Mucosa of descending colon (tissue), 3 donors: ENCODE data around the gene PVRIG. TPM values are rescaled to one million over a fixed set of nuclear protein-coding genes. Genes with fewer than 3 reads are reported as not detected.
"Not testable (repeated sequence)": the region's sequence is repeated elsewhere in the genome, so short reads cannot be mapped to it uniquely, and the experiment has no call there.

Experiments
- ATAC-seq: fragments of 200-7000 bp; cut with Tn5 transposase; one replicate; pipeline ENCODE4 v1.9.1; 2020; ENCODE audit warnings: mild to moderate bottlenecking, moderate library complexity
- DNase-seq, 3 donors: peaks; one replicate each; pipeline ENCODE4 v3.0.0-alpha.2; 2020
- H3K36me3 ChIP-seq: fragments of 200-600 bp; one replicate; pipeline ENCODE4 v1.8.0; 2021; ENCODE audit warnings: low read depth, mild to moderate bottlenecking
- H3K4me1 ChIP-seq: fragments of 200-600 bp; one replicate; pipeline ENCODE4 v1.8.0; 2021; ENCODE audit warnings: low read depth, mild to moderate bottlenecking
- H3K4me3 ChIP-seq: fragments of 200-600 bp; one replicate; pipeline ENCODE4 v1.8.0; 2021; ENCODE audit warnings: mild to moderate bottlenecking
- H3K9me3 ChIP-seq: fragments of 200-600 bp; one replicate; pipeline ENCODE4 v1.8.0; 2021; ENCODE audit warnings: mild to moderate bottlenecking
- intact Hi-C, 2 donors: fragments of 100-400 bp; cut with DNase I in 1 of 2; cut with micrococcal nuclease in 1 of 2; formaldehyde crosslinking; loops; one replicate each; pipeline versions ENCODE4 v1.11.0 to v1.11.1; 2022; cut with DNase I, micrococcal nuclease
- total RNA-seq, 3 donors: library from RNA; stranded (reverse); fragmentation: NEBNext Ultra II Directional in 2 of 3; extraction: Animal tissue kit (Norgen Biotek cat#: 25700) in 2 of 3; gene quantifications; one replicate each; pipeline versions ENCODE4 v1.2.1 to v1.2.4, GENCODE V29; 2021 to 2023
- TF ChIP-seq, protein P1 (sequence below): fragments of 200-600 bp; IDR thresholded peaks from one replicate; pipeline ENCODE4 v1.8.0; 2022; ENCODE audit warnings: antibody characterized with exemption, mild to moderate bottlenecking
- donor health status: DM: no; HTN: no; CAD: no; lungs with moderate emphysema.
- donor health status: DM: no; HTN: no; CAD: no.
- donor health status: DM: no; HTN: yes; CAD: no.

Gene PVRIG
- total RNA-seq, 3 donors from 2014 or later = 0.76 to 1.4 TPM; not detected in 1

DNA sequence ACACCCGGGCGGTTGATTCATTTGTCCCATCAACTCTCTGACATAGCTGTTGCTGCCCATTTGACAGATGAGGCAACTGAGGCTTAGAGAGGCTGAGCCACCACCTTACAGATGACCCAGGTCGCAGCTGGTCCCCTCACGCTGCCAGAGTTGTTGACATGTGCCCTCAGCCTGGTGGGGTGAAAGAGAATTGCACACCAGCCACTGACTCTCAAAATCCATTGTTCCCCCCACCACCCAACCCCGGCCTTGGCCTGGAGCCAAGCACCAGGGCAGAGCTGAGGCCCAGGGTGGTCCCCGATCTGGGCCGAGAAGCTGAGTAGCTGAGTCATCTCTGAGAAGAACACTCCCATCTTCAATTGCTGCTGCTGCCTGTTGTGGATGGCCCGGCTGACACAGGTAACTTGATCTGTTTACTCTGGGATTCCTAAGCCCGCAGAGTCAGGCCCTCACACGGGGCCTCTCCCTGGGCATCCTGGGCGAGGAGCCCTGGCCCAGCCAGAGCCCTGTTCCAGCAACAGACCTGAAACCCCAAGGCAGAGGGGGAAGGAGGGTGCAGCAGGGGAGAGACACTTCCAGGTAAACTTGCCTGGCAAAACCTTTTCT lies 27.5 kb downstream of the PVRIG start:
- H3K4me3 ChIP-seq = no peak overlapping the region
- no peak for DNase-seq
- H3K36me3 ChIP-seq = no peaks in the 10 kb centered on the region
- ATAC-seq = peak; percentile 75
- TF ChIP-seq, protein P1, sequence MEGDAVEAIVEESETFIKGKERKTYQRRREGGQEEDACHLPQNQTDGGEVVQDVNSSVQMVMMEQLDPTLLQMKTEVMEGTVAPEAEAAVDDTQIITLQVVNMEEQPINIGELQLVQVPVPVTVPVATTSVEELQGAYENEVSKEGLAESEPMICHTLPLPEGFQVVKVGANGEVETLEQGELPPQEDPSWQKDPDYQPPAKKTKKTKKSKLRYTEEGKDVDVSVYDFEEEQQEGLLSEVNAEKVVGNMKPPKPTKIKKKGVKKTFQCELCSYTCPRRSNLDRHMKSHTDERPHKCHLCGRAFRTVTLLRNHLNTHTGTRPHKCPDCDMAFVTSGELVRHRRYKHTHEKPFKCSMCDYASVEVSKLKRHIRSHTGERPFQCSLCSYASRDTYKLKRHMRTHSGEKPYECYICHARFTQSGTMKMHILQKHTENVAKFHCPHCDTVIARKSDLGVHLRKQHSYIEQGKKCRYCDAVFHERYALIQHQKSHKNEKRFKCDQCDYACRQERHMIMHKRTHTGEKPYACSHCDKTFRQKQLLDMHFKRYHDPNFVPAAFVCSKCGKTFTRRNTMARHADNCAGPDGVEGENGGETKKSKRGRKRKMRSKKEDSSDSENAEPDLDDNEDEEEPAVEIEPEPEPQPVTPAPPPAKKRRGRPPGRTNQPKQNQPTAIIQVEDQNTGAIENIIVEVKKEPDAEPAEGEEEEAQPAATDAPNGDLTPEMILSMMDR = no peak
- no peaks in the 10 kb centered on the region for H3K4me1 ChIP-seq
- no peaks in the 10 kb centered on the region for H3K9me3 ChIP-seq
- intact Hi-C loops = no loop called here

DNA sequence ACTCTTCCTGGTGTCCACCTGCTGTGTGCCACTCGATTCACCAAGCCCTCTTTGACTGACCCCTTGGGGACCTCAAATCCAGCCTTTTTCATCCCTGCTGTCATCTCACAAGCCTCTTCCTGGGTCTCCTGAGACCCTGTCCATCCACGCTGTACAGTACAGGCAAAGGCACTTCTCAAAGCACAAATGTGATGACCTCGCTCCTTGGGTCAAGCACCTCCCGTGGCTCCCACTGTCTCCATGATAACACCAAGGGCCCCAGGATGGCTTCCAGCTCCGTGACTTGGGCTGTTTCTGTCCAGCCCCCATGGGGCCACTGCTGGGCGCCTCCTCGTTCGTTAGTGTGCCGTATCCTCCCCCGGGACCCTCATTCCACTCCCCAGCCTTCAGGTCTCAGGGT lies 28.7 kb downstream of the PVRIG start:
- no peaks in the 10 kb centered on the region for H3K36me3 ChIP-seq
- H3K4me3 ChIP-seq = no peak overlapping the region
- intact Hi-C loops = no loop called here
- DNase-seq (no peak), ATAC-seq (no peak)
- TF ChIP-seq, protein P1 = no peak
- H3K9me3 ChIP-seq = no peaks in the 10 kb centered on the region
- H3K4me1 ChIP-seq = no peaks in the 10 kb centered on the region

DNA sequence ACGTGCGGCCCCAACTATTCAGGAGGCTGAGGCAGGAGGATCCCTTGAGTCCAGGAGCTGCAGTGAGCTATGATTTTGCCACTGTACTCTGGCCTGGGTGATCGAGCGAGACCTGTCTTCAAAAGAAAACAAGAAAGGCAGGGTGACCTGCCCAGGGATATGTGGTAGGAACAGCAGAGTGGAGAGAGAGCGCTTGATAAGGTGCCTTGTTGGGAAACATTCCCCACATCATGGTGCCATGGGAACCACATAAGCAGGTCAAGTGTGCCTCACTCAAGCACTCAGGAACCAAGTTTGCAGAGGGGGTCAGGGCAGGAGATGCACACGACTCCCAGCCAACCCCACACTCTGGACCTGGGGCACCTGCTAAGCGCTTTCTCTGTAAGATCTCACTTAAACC lies 37.3 kb downstream of the PVRIG start:
- no peaks in the 10 kb centered on the region for H3K36me3 ChIP-seq
- TF ChIP-seq, protein P1 = no peak
- ATAC-seq (no peak), DNase-seq (no peak)
- no peak overlapping the region for H3K4me3 ChIP-seq
- H3K9me3 ChIP-seq = no peaks in the 10 kb centered on the region
- intact Hi-C loops = no loop called here
- H3K4me1 ChIP-seq = no peaks in the 10 kb centered on the region

DNA sequence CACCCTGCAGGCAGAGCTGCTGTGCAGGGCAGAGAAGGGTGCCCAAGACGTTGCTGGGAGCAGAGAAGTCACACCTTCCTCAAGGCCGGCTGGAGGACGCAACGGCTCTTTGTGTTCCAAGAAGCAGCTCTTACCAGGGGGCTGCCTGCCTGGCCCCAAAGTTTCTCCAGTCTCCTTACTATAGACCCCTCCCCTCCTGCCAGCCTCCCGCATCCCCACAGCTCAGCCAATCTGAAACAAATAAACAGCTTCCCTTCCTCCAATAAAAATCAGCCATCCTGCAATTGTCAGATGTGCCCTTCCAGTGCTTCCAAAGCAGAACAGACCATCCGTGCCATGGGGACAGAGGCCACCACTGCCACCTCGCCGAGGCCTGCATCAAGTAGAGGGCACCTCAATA lies 40.2 kb downstream of the PVRIG start:
- H3K9me3 ChIP-seq, H3K36me3 ChIP-seq, intact Hi-C loops, ATAC-seq, H3K4me3 ChIP-seq, H3K4me1 ChIP-seq, DNase-seq: not testable (repeated sequence)

DNA sequence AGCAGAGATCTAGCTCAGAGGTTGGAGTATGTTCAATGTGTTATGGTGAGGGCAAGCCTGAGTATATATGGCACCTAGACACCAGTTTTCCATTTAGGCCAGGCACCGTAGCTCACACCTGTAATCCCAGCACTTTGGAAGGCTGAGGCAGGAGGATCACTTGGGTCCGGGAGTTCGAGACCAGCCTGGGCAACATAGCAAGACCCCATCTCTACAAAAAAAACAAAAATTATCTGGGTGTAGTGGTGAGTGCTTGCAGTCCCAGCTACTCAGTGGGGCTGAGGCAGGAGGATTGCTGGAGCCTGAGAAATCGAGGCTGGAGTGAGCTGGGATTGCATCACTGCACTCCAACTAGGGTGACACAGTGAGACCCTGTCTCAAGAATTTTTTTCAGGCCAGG lies 43.1 kb downstream of the PVRIG start:
- H3K36me3 ChIP-seq, intact Hi-C loops, ATAC-seq, H3K9me3 ChIP-seq, H3K4me3 ChIP-seq, DNase-seq, H3K4me1 ChIP-seq: not testable (repeated sequence)

DNA sequence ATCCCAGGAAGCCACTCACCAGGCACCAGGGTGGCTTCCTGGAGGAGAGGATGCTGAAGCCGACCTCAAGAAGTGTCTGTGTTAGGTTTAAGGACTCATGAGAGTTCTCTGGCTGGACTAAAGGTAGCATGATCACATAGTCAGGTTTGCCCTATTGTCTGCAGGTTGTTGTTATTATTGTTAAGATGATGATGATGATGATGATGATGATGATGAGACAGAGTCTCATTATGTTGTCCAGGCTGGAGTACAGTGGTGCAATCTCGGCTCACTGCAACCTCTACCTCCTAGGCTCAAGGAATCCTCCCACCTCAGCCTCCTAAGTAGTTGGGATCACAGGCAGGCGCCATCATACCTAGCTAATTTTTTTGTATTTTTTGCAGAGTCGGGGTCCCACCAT lies 44.5 kb downstream of the PVRIG start:
- H3K9me3 ChIP-seq, H3K36me3 ChIP-seq, DNase-seq, ATAC-seq, H3K4me3 ChIP-seq, intact Hi-C loops, H3K4me1 ChIP-seq: not testable (repeated sequence)

DNA sequence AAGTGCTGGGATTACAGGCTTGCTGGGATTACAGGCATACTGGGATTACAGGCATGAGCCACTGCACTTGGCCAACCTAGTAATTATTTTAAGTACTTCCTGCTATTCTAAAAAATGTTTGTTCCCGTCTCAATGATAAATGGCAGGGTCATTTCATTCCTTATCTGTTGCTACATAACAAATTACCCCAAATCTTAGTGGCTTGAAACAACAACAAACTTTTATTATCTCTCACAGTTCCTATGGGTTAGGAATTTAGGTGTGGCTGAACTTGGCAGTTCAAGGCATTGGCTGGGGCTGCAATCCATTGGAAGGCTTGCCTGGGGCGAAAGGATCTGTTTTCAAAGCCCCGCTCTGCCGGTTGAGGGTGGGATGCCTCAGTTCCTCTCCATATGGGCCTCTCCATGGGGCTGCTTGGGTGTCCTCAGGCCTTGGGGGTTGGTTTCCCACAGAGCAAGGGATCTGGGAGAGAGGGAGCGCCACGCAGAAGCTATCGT lies 45.0 kb downstream of the PVRIG start:
- ATAC-seq = peak; percentile 74
- H3K4me1 ChIP-seq, H3K9me3 ChIP-seq, H3K4me3 ChIP-seq, H3K36me3 ChIP-seq, DNase-seq, intact Hi-C loops: not testable (repeated sequence)

DNA sequence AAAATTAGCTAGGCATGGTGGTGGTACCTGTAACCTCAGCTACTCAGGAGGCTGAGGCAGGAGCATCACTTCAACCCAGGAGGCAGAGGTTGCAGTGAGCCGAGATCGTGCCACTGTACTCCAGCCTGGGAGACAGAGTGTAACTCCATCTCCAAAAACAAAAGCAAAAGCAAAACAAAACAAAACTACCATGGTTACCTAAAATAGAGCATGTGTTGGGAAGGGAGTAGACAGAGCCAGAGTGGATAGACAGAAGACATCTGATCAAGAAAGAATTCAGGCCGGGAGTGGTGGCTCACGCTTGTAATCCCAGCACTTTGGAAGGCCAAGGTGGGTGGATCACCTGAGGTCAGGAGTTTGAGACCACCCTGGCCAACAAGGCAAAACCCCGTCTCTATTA lies 46.1 kb downstream of the PVRIG start:
- intact Hi-C loops, H3K36me3 ChIP-seq, DNase-seq, H3K9me3 ChIP-seq, H3K4me1 ChIP-seq, ATAC-seq, H3K4me3 ChIP-seq: not testable (repeated sequence)
